AG20443 (cell line): ENCODE results near the gene ACVR1.
A peak's percentile ranks its signal among the peaks of the same experiment; 100 is the strongest.
"Not testable (repeated sequence)": the region's sequence is repeated elsewhere in the genome, so short reads cannot be mapped to it uniquely, and the experiment has no call there.

Source experiments
- DNase-seq: peaks from one replicate; pipeline ENCODE4 v3.0.0; 2012; ENCODE audit warnings: low spot score, mixed read lengths

Gene ACVR1

DNA sequence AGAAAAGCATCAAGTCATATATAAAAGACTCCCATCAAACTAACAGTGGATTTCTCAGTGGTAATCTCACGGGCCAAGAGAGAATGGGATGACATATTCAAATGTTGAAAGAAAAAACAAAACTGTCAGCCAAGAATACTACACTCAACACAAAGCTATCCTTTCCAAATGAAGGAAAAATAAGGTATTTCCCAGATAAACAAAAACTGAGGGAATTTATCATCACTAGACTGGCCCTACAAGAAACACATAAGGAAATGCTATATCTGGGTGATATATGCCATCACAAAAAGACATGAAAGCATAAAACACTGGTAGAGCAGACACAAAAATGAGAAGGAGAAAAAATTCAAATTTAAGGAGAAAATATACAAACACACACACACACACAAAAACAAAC, 118.6 kb downstream of the ACVR1 start:
- DNase-seq, result no peak

DNA sequence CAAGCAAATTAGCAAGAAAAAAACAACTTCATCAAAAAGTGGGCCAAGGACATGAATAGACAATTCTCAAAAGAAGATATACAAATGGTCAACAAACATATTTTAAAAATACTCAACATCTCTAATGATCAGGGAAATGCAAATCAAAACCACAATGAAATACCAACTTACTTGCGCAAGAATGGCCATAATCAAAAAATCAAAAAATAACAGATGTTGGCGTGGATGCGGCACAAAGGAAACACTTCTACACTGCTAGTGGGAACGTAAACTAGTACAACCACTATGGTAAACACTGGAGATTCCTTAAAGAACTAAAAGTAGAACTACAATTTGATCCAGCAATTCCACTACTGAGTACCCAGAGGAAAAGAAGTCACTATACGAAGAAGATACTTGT, 119.7 kb downstream of the ACVR1 start:
- DNase-seq, result not testable (repeated sequence)

DNA sequence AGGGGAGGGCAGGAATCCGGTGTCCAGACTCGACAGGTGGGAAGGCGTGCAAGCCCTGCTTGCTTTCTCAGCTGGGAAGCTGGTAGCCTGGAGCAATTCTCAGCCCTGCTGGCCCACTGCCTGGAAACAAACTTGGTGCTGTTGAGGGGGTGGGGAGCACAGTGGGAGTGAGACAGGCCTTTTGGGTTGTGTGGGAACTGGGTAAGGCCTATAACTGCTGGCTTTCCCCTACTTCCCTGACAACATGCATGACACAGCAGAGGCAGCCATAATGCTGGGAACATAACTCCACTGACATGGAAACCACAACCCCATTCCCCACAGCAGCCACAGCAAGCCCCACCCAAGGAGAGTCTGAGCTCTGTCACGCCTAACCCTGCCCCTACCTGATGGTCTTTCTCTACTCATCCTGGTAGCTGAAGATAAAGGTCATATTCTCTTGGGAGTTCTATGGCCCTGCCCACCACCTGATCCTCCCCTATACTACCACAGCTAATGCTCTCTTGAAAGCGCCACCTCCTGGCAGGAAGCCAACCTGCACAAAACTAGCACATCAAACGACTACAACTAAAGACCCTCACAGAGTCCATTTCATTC, 124.6 kb downstream of the ACVR1 start:
- no peak for DNase-seq

DNA sequence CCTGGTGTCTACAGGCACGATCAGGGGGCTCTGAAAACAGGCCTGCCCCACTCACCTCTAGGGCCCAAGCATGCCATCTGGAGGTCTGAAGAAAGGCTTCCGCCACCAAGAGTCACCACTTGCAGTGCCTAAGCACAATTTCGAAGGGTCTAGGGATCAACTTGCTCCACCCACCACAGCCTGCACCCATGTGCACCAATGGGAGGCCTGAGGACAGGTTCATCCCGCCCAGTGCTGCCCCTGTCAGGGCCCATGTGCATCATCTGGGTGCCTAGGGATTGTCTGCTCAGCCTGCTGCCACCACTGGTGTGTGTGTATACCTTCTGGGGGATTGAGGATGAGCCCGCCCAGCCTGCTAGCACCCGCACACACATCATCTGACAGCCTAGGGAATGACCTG, 126.4 kb downstream of the ACVR1 start:
- no peak for DNase-seq

DNA sequence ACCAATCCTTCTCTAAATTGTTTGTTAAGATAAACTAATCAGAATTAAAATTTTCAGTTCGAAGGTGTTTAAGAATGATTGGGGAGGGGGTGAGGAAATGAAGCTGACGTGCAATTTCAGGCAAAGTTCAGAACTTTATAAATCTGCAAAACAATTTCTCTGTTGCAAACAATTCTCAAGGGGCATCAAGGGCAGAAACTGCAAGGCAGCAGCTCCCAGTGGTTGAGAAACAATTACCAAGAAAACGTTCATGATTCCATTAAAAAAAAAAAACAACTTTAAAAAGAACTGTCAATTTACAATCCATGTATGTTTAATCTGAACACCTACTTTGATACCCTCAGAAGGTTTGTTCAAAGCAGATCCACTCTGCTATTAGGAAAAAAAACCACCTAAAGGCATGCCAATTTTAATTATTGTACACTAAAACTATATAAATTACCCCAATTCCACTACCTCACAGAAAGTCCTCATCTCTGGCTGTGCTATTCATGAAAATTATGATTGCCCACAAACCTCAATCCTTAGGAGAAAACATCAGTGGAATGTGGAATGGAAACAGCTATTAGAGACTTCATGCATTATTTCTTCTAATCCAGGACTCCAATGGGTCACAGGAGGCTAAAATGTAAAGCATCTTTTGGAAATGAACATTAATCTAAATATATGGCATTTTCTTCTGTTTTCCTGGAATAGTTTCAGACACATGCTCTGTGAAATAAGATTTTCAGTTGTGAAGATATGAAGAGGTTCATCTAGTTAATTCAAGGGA, 127.6 kb downstream of the ACVR1 start:
- DNase-seq, result no peak

DNA sequence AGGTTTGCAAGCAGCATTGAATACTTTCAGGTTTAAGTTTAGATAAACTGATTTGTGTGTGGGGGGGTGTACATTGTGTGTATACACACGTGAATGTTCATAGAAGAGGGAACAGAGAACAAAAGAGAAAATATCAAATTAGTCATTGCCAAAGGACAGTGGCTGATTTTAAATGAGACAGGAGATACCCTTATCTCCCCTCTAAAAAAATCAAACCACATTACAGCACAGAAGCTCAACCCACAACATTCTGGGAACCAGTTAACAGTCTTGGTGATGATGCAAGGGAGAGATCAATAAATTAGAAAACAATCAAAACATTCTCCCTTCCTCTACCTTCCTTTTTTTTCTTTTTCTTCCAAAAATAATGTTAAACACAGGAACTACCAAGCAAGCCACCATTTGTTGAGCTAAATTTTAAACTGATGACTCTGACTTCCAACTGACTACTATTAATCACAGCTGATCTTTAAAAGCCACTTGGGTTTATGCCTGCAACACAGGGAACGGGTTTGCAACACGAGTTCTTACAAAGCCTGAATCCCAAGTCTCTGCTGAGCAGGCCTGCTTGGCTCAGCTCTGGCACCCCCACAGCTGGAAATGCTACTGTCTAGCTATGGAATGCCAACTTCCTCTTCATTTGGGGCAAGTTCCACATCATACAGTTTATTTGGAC, 128.3 kb downstream of the ACVR1 start:
- peak; percentile 80 for DNase-seq

DNA sequence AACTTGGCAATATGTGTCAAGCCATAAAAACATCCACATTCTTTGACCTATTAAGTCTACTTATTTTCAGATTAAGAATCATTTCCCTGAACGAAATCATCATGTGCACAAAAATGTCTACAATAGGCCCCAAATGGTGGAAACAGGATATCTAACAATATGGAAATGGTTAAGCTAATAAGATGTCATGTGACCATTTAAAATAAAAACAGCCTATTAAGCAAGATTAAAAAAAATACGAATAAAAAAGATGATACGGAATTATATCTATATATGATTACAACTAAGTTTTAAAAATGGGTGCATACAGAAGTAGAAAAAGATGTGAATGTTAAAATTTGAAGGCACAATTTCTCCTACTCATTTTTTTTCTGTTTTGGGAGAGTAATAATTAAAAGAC, 128.8 kb downstream of the ACVR1 start:
- DNase-seq, result no peak

DNA sequence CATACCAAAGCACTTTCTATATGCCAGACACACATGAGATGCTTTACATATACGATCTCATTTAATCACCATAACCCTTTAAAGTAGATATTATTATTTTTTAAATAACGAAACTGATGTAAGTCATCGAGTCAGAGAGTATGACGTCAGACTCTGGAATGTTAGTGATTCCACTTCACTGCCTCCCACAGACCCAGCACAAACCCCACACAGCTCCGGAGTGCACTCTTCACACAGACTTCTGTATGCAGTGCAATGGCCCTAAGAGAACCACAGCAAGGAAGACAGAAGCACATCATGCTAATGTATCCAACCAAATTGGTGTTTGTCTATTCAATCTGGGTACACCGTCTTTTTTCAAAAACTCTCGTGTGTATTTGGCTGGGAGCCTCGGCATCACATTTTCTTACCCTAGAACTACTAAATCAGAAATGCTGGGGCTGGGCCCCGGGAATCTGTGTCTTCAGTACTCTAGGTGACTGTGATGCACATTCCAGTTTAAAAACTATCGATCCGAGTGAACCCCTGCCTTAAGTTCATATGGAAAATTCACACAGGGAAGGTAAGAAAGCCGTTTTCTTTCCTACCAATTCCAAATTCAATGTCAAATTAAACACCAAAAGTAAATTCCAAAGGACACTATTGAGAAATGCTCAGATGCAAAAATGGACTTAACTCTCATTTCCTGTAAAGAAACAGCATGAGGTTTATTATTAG, 129.7 kb downstream of the ACVR1 start:
- peak; percentile 18 for DNase-seq

DNA sequence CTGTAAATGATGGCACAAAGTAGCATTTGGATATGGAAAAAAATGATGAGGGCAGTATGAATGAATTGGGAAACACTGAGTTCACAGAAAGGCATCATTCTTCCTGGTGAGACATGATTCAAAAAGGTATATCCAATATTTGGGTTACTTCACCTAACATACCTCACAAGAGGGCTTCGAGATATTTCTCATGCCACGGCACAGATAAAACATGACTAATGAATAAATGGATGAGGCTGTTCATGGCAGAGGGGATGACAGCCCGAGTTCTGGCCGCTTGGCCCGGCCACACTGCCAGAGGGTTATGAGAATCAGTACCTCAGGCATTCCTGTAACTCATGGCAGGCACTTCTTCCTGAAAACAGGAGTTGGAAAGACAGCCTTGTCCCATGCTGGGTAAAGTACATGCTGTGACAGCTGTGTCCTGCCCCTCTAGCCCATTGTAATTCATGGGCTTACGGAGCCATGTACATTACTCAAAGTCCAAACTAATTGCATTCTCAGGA, 131.5 kb downstream of the ACVR1 start:
- DNase-seq, result no peak

DNA sequence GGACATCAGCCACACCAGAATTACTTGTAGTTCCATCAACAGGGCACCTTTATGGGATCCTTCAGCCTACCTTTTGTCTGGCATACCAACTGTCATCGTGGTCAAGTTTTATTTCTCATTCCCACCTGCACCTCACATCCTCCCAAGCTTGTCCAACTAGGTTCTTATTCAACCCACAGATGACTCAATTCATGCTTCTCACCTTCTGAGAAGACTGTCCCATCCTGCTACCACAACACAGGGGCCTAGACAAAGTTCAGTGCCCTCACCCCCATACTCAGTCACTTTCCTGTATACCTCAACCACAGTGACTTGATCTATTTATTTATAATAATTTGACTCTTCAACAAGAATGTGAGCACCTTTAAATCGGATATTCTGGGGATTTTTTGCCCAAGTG, 133.1 kb downstream of the ACVR1 start:
- no peak for DNase-seq

DNA sequence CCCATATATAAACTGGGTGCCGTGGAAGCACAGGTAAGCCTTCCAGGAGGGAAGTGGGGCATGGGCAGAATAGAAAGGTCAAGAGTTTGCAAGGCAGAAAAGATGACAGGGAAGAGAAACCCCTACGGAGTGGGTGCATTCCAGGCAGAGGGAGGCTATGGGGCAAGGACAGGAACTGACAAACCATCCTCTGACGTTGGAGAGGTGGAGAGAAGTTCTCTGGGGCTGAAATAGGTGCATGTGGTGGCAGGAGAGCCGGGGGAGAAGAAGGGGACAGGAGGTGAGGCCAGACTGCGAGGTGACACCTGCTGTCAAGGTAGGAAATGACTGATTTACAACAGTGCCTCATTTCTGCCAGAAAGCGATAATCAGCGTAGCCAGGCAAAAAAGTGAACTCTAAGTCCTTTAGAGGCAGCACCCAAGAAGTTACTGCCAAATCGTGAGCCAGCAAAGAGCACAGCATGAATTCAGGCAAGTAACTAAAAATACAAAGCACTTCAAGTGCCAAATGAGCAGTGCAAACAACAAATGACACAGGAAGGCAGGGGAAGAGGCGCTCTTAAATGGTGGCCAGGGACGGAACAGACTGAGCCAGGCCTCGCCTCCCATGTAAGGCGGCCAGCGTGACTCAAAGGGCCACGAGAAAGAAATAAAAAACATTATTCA, 134.2 kb downstream of the ACVR1 start:
- no peak for DNase-seq

DNA sequence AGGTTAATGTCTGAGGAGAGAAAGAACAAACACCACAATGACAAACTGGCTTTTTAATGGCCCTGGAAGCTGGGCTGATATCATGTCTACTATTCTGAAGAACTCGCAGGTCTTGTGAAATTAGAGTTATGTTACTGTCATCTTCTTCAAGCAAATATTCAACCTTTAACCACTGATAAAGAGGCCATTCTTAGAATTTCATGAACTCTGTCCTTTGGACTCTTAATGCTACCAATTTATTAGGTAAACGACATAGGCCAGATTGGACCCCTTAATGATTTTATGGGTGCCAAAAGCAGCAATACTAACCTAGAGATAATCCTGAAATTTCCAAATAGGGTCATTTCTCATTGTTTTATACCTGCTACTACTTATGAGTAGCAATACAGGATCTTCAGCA, 138.5 kb downstream of the ACVR1 start:
- no peak for DNase-seq

DNA sequence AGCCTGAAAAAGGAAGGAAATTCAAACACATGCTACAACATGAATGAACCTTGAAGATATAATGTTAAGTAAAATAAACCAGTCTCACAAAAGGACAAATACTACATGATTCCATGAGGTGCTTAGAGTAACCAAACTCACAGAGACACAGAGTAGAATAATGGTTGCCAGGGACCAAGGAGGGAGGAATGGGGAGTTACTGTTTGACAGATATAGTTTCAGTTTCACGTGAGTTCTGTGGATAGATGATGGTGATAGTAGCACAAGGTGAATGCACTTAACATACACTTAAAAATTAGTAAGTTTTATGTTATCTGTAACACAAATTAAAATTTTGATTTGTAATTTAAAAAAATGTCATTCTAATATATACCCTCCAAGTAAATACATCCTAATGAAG, 140.6 kb downstream of the ACVR1 start:
- DNase-seq, result no peak

DNA sequence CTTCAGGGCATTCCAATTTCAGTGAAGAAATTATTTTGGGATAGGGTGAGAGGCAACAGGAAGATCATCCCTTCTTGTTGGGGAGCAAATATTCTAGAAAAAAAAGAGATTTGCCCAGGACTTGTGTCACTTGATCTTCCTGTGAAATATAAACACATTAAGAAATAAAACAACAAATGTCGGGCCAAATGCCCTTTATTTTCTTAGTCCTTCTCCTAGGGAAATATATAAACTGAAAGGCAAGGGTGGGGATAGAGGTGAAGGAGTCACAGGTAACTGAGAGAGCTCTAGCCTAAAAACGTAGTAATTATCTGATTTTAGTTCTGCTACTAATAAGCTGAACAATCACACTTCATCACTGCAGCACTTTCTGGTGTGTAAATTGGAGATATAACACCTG, 142.9 kb downstream of the ACVR1 start:
- no peak for DNase-seq

DNA sequence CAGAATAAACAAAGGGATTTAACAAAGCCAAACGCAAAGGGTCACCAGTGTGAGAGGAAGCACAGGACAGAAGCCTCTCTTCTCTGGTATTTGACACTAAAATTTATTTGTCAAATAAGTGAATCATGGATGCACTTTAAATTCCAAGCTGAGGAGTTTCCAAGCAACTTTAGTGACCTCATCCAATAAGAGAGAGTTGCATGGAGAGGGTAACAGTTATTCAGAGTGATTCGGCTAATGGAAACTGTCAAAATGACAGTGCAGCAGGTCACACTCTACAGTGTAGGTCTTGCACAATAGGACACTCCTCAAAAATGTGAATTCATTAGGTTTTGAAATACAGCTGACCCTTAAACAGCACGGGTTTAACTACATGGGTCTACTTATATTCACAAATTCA, 143.5 kb downstream of the ACVR1 start:
- DNase-seq, result no peak

DNA sequence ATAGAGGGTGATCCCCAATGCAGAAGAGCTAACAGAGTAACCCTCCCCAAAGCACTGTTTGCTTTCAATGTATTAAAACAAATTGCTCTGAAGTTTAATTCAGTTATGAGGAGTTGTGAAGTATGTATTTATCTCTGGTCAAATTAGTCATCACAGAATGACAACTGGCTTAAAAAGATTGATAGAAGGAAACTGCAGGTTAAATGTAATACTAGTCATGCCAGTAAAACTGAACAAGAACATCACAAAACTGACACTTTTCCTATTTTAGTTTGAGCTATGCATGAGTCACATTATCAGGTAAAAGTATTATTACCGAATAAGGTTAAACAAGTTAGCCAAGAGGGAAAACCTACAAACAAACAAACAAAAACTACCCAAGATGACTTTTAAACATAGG, 148.4 kb downstream of the ACVR1 start:
- no peak for DNase-seq

DNA sequence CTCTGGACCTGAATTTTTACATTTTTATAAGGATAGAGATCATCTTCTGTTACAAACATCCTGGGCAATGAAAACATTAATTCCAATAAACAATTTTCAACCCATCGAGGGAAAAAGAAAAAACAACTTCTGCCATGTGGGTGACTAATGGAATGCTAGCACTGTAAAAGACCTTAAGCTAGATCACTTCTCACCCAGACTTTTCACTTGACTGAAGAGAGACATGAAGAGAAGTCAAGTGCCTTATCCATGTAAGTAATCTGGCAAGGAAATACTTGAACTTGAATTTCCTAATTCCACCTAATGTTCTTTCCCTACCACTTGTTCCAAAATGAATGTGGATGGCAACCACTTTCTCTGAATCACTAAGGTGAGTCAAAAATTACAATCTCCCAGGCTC, 149.2 kb downstream of the ACVR1 start:
- DNase-seq, result no peak

DNA sequence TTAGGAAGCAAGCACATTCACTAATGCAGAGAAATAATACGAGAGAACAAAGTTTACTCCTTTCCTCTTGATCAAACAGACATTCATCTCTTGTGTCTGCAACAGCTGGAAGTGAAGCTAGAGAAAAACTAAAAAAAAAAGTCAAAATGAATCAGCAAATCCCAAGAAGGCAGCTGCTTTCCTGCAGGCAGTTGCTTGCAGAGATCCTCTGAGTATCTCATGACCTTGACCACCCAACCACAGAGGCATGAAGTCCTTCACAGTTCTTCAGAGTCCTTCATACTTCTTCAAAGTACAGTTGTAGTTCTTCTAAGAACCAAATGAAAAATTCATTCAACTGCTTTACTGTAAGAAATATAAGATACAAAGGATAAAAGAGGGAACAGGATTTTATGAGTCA, 150.3 kb downstream of the ACVR1 start:
- no peak for DNase-seq

DNA sequence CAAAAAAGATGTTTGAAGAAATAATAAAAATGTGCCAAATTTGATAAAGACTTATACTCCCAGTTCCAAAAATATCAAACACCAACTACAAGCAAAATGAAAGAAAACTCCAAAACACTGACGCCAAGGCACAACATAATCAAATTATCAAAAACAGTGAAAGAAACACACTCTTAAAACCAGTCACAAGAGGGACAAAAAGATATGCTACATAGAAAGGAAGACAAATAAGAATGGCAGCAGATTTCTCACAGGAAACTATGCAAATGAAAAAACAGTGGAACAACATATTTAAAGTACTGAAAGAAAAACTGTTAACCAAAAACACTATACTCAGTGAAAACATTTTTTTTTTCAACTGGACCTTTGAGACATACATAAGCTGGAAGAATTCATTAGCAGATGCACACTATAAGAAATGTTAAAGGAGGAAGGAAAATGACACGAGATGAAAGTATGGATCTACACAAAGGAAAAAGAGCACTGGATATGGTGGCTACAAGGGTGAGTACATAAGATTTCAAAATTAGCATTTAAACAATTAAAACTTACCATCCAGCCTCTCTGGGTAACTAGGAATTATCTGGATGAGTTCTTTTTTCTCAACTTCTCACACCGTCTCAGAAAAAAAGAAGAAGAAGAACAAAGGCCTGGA, 153.4 kb downstream of the ACVR1 start:
- DNase-seq, result no peak

DNA sequence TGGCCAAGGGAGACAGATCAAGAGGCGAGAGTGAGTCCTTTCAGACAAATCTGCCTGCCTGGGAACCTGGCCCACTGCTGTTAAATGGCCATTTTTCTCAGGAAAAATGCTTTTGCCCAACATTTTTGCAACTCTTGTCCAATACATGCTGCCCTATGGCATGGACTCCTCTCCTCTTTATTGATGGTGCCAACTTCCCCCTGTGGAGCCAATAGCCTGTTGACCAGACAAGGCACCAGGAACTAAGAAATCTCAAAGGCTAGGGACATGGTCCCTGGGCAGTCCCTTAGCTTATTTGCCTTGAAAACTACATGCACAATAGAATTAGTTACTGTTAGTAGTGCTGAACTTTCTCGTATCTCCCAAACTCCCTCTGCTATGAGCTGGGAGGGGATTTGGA, 155.6 kb downstream of the ACVR1 start:
- no peak for DNase-seq

DNA sequence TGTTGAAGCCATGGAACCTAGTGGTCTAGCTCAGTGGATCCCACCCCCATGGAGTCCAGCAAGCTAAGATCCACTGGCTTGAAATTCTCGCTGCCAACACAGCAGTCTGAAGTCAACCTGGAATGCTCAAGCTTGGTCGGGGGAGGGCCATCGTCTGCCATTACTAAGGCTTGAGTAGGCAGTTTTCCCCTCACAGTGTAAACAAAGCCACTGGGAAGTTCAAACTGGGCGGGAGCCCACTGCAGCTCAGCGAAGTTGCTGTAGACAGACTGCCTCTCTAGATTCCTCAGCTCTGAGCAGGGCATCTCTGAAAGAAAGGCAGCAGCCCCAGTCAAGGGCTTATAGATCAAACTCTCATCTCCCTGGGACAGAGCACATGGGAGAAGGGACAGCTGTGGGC, 171.5 kb downstream of the ACVR1 start:
- DNase-seq, result not testable (repeated sequence)

DNA sequence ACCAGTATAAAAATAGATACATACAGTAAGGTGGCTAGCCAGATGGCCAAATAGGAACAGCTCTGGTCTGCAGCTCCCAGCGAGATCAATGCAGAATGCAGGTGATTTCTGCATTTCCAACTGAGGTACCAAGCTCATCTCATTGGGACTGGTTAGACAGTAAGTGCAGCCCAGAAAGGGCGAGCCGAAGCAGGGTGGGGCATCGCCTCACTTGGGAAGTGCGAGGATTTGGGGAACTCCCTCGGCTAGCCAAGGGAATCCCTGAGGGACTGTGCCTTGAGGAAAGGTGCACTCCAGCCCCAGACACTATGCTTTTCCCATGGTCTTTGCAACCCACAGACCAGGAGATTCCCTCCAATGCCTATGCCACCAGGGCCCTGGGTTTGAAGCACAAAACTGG, 172.0 kb downstream of the ACVR1 start:
- not testable (repeated sequence) for DNase-seq
